HFF-Myc (cell line): ENCODE data around the gene ZFYVE28.

Experiments used
- DNase-seq: peaks from one replicate; pipeline ENCODE4 v3.0.0-alpha.2; 2011; ENCODE audit warnings: low read depth; ENCODE audit errors: extremely low read depth
- H3K4me3 ChIP-seq: replicated peaks from 2 replicates; pipeline ENCODE4 v1.5.1; 2011; ENCODE audit warnings: low read depth, mild to moderate bottlenecking, control low read depth, low read length
- CTCF ChIP-seq: IDR thresholded peaks from 2 replicates; pipeline ENCODE4 v1.5.1; 2012; ENCODE audit warnings: mild to moderate bottlenecking, low read depth, low read length, control low read depth; ENCODE audit errors: missing control alignments

Gene ZFYVE28

DNA sequence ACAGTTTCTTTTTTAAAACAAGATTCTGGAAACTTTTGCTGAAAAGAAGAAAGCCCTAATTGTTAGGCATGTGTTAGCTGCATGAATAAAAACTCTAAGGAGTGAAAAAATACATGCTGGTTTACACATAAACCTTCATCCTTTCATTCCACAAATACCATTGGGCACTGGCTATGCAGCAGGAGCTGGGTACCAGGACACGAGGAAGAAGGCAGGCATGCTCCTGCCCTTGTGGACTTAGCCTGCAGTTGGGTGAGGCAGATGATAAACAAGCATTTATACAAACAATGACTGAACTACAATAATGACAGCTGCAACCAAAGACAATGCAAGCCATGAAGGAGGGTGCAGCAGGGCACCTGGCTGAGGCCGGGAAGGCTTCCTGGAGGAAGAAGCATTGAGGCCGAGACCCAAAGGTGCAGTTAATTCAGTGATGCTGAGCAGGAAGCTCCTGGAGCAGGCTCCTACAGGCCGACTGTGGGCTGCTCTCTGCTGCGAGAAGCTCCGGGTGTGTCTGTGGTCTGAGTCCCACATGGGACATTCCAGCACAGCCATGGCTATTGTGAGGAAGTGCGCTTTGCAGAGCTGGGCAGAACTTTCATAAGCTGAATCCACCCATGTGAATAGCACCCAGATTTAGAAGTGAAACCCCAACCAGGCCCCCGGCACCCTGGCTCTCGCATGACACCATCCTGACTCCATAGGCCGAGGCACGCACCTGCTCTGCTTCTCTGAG, 112.5 kb downstream of the ZFYVE28 start:
- no peak for TF ChIP-seq CTCF
- H3K4me3 ChIP-seq: no peak overlapping the region
- no peak for DNase-seq

DNA sequence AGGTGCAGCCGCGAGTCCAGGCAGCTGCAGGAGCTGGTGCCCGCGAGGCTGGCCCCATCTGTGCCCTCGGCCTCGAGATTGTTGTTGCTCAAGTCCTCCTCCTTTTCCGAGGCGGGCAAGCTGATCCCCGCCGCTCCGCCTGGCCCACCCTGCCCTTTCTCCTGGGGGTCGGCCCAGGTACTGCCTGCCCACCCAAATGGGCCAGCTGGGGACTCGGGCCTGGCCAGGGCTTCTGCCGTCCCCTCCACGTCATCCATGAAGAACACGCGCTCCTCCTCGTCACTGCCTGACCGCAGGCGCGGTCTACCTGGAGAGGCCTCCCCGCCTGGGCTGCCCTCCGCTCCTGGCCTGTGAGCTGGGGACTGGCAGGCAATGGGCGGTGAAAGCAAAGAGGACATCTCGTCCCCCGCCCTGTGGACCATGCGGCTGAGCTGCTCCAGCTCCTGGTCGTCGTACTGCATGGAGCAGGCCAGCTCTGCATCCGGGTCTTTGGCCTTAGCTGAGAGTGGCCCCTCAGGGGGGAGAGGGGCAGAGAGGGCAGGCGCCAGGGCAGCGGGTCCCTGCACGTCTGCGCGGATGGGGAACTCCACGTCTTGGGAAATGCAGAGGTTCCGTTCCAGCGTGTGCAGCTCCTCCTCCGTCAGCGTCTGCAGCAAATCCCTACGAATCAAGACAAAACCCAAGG, 113.4 kb downstream of the ZFYVE28 start:
- H3K4me3 ChIP-seq: no peak overlapping the region
- TF ChIP-seq CTCF: no peak
- DNase-seq: no peak

DNA sequence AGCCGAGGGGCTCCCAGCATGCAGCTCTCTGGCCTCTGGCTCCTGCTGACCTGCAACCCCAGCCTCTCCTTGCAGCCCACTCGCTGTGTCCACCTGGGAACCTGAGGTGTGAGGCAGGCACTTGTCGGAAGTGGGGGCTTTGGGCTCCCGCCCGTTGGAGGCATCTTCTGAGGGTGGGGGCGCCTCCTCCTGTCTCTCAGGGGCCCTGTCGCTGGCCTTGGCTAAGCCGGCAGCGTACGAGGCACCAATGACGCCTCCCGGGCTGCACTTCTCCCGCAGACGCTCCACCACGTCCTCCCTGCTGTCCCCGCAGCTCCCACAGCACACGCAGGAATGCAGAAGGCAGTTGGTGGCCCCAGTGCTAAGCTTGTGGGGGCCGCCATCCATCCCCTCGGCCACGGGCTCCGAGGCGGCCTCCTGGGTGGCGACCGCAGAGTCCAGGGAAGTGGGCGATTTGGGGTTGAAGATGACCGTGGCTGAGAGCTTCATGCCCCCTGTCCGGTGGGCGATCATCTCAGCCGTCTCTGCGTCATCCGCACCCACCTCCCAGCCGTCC, 114.0 kb downstream of the ZFYVE28 start:
- no peak overlapping the region for H3K4me3 ChIP-seq
- DNase-seq: no peak
- TF ChIP-seq CTCF: no peak

- DNase-seq: no peak
- TF ChIP-seq CTCF: no peak
- no peak overlapping the region for H3K4me3 ChIP-seq
Measured at GRCh38 chr4:2303686-2304320, 114.6 kb downstream of the ZFYVE28 start.

- TF ChIP-seq CTCF: no peak
Measured at GRCh38 chr4:2303121-2303685, 115.2 kb downstream of the ZFYVE28 start.

GRCh38 chr4:2302387-2303119, 115.9 kb downstream of the ZFYVE28 start:
- no peak for DNase-seq
- no peak for TF ChIP-seq CTCF
- H3K4me3 ChIP-seq: no peak overlapping the region

More at GRCh38 chr4:2303121-2303685, 115.2 kb downstream of the ZFYVE28 start:
- H3K4me3 ChIP-seq: no peak overlapping the region
- DNase-seq: no peak
